ENCODE data around the gene TMA7.
"Not testable (repeated sequence)": the region's sequence is repeated elsewhere in the genome, so short reads cannot be mapped to it uniquely, and the experiment has no call there.

TMA7 gene

DNA sequence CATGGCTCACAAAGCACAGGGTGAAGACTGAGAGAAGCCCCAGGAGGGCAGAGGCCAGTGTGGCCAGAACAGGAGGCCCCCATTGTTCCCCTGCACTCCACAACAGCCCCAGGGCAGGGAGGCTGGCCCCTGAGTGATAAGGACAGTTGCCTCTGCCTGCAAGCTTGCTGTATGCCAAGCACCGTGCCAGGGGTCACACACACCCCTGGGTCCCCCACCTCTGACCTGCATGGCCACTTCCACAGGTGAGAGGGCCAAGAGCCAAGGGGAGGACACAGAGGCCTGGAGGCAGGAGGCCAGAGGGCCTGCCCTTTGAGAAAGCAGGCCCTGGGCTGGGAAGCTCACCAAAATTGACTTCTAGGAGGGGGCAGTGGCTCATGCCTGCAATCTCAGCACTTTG lies 30.2 kb downstream of the TMA7 start:
- no peak for DNase-seq

DNA sequence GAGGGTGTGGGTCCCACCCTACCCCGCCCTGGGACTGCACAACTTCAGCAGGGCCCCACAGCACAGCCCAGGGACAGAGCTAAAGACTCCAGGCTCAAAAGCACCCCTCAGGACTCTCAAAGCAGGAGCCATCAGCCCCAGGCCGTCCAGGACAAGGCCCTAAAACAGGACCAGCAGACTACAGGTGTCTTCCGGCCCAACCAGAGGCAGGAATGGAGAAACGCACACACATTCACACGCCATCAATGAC lies 32.5 kb downstream of the TMA7 start:
- no peak for DNase-seq

DNA sequence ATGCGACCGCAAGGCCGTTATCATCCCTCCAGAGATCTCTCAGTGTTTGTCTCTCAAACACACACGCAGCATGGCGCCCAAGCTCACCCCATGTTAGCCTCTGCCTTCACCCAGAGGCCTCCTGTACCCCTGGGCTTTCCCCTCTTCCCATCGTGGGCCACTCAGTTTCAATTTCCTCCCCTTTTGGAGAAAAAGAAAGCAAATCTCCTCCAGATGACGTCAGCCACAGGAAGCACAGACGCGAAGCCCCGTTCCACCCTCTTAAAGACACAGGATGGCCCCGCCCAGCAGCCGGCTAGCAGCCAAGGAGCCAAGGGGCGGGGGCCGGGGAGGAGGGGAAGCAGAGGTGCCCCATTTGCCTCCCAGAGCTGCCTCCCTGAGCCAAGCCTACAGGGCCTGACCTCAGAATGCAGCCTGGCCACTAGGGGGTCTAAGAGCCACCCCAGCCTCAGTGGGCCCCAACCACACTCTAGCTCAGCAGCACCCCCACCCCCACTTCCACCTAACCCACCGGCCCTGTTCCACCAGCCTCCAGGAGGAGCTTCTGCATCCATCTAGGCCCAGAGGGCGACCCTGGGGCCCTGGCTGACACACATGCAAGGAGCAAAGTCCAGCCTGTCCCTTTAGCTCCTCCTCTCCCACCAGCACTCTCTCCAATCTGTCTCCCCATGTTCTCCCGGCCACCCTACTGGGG lies 33.0 kb downstream of the TMA7 start:
- peak; percentile 93 for DNase-seq

DNA sequence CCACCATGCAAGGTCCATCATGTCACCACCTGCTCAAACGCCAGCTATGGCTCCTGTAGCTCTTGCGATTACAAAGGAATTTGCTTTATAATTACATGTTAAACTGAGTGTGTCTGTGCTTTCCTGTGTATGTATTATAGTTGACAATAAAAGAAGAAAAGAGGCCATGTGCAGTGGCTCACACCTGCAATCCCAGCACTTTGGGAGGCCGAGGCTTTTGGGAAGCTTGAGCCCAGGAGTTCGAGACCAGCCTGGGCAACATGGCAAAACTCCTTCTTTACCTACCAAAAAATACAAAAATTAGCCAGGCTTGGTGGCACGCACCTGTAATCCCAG lies 33.5 kb downstream of the TMA7 start:
- DNase-seq, result no peak

DNA sequence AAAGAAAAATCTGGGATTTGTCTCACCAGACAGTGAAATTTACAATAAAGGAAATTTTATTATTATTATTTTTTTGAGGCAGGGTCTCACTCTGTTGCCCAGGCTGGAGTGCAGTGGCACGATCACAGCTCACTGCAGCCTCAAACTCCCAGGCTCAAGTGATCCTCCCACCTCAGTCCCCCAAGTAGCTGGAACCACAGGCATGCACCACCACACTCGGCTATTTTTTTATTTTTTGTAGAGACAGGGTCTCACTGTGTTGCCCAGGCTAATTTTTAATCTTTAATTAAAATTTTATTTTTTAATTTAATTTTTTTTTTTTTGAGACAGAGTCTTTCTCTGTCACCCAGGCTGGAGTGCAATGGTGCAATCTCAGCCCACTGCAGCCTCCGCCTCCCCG lies 34.0 kb downstream of the TMA7 start:
- not testable (repeated sequence) for DNase-seq

DNA sequence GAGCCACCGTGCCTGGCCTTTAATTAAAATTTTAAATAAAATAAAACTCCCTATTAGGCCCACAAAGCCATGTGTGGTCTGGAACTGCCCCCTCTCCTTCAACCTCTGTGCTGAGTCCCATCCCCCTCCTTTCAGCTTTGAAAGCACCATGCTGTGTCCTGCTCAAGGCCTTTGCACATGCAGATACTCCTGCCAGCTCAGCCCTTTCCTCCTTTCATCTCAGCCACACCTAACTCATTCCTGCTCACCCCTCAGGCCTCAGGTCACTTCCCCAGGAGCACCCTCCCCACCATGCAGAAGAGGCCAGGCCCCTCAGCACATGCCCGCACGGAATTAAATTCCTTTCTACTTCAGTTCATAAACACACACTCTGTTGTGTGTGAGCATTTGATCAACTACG lies 34.6 kb downstream of the TMA7 start:
- DNase-seq, result no peak

DNA sequence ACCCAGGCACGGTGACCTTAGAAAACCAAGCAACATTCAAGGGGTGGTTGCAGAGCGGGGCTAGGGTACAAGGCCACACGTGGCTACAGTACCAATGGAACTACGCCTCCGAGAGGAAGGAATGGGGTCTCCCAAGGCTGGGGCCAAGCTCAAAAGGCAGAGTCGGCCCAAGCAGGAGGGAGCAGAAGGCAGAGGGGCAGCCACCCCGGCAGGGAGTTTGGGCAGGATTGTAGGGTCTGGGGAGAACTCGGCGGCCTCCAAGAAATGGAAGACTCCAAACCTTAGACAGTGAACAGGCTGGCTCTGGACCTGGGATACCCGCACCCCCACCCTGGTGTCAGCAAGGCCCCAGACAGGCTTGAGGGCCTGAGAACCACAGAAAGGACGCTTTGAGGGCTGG lies 35.1 kb downstream of the TMA7 start:
- DNase-seq, result no peak

DNA sequence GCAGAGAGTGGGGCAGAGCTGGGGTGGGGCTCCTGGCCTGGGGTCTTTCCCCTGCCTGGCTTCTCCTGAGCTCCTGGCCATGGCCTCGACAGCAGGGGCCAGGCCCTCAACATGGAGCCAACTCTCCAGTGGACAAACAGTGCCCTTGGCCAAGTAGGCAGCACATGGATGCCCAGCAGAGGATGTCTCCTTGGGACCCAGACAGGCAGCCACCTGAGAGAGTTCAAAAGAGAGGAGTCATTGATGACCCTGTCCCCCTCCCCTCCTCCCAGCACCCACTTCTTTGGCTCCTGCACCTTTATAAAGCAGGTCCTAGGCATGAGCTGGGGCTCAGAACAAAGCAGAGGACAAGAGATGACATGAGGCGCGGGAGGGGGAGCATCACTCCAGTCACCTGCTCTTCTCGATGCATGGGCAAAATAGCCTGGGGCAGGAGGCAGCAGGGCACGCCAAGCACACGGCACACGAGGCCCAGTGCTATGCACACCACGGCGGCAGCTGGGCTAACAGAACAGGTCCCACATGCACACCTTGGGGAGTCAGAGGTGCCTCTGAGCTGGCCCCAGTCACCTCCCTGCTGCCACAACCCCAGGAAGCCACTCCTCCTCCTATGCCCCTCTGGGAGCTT lies 36.5 kb downstream of the TMA7 start:
- DNase-seq, result no peak

DNA sequence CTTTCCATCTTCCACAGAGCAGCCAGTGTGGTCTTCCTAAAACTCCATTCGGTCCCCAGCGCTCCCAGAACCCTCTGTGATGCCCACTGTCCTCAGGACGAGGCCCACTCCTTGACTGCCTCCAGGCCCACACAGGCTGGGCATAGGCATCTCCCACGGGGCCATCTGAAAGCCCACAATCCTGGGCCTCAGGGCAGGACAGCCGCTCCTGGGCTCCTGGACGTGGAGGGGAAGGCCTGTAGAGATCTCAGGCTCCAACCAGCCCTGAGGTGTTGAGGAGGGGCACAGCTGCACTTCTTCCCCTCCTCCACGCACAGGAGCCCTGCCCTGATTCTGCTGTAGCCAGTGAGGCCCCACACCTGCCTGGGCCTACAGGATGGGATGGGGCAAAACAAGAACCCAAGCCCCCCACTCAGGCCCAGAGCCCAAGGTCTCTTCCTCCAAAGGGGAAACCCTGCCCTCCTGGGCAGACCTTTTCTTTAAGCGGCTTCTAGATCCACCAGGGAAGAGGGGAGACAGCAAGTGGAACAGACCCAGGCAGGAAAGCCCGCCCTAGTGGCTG lies 38.0 kb downstream of the TMA7 start:
- no peak for DNase-seq

DNA sequence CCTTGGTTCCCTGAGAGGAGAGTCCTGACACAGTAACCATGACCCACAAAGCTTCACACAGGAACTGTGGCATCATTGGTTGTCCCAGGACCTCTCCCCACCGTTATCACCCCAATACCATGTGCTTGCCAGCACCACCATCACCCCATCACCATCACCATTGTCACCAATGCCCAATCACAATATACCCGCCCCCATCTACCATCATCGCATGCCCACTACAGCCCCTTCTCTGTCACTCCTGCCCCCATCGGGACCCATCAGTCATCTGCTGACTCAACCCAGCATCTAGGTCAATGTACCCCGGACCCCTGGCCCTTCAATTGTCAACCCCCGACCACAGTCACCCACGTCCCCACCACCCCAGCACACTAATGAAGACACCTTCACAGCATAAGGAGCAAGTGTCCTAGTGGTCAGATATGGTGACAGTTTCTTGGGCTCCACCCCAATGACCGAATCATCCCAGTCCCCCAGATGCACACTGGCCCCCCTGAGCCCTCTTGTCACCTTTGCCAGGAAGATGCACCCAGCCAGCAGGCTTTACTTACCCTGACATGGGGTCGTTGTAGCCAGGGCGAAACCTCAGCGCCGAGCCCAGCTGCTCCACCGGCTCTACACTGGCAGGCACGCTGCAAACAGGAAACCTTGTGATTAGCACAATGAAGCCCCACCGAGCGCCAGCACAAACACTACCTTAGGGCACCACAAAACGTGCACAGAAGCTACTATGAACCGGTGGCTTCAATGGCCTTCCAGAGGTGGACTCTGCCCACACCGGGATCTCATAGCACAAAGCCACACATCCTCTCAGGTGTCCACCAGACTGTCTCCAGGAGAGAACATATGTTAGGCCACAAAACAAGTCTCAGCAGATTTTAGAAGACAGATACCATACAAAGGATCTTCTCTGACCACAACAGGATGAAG lies 38.8 kb downstream of the TMA7 start:
- no peak for DNase-seq

DNA sequence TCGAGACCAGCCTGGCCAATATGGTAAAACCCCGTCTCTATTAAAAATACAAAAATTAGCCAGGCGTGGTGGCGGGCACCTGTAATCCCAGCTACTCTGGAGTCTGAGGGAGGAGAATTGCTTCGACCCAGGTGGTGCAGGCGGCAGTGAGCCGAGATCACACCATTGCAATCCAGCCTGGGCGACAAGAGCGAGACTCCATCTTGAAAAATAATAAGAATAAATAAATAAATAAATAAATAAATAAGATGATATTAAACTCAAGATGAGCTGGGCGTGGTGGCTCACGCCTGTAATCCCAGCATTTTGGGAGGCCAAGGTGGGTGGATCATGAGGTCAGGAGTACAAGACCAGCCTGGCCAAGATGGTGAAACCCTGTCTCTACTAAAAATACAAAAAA lies 40.8 kb downstream of the TMA7 start:
- not testable (repeated sequence) for DNase-seq

DNA sequence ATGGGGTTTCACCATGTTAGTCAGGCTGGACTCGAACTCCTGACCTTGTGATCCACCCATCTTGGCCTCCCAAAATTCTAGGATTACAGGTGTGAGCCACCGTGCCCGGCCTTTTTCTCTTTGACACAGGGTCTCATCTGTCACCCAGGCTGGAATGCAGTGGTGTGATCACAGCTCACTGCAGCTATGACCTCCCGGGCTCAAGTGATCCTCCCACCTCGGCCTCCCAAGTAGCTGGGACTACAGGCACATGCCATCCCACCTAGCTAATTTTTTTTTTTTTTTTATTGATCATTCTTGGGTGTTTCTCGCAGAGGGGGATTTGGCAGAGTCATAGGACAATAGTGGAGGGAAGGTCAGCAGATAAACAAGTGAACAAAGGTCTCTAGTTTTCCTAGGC lies 42.8 kb downstream of the TMA7 start:
- not testable (repeated sequence) for DNase-seq

DNA sequence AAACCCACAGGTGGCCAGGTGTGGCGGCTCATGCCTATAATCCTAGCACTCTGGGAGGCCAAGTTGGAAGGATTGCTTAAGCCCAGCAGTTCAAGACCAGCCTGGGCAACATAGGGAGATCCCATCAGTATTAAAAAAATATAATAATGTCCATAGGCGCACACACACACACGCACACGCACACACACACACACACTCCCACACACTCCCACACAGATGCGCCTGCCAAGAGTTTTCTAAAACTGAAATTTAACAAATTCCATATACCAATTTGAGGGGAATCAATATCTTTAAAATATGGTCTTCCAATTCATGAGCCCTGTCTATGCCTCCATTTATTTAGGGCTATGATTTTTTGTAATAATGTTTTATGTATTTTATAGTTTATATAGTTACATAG lies 46.9 kb downstream of the TMA7 start:
- DNase-seq, result no peak

DNA sequence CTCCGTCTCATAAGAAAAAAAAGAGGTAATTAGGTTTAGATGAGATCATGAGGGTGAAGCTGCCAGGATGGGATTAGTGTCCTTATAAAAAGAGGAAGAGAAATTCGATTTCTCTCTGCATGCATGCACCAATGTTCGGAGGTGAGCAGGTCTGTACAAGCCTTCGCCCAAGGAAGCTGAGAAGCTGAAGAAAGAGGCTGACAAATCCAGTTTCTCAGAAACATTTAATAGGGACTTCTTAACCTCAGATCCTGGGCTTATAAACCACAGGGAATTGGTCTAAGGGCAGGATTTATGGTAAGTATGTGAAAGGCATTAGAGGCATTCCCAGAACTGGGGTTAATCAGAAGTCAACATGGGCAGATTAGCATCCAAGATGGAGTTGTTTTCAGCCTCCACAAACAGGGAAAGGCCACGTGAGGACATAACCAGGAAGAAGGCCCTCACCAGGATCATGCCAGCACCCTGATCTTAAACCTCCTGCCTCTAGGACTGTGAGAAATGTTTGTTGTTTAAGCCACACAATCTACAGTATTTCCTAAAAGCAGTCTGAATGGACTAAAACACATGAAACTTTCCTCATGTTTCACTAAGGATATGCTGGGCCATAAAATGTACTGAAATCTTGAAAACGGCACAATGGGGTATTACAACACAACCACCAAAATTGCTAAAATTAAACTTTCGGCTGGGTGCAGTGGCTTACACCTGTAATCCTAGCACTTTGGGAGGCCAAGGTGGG lies 52.6 kb downstream of the TMA7 start:
- no peak for DNase-seq

DNA sequence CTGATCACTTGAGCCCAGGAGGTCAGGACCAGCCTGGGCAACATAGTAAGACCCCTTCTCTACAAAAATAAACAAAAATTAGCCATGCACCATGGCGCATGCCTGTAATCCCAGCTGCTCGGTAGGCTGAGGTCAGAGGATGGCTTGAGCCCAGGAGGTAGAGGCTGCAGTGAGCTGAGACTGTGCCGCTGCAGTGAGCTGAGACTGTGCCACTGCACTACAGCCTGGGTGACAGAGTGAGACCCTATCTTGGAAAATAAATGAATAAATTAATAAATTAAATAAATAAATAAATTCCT lies 53.1 kb downstream of the TMA7 start:
- DNase-seq, result no peak

All from 8988T (cell line).